ENCODE results near the gene MINAR2.

MINAR2 gene

DNA sequence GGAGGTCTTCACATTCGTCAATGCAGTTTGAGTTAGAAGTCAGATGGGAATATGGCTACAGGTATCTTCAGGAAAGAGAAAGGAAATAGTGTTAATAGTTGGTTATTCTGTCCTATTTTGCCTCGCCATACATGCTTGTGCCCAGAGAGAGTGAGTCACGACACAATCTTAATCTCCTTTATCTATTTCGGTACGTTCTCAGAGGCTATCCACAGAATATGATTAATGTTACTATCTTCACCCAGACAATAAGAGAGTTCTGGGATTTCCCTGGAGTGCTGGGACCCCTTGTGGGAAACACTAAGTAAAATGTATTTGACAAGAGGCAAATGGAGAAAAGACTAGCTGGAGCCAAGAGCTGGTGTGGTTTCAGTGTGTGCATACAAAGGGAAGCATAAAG, 25.5 kb downstream of the MINAR2 start:
- DNase-seq = no peak

- no peak for DNase-seq
These were observed 33.7 kb downstream of the MINAR2 start for GRCh38 chr5:129781594-129781993.

- DNase-seq = no peak
These were observed 55.5 kb downstream of the MINAR2 start for GRCh38 chr5:129803403-129803802.

- no peak for DNase-seq
These were observed 56.8 kb downstream of the MINAR2 start for GRCh38 chr5:129804705-129805104.

DNA sequence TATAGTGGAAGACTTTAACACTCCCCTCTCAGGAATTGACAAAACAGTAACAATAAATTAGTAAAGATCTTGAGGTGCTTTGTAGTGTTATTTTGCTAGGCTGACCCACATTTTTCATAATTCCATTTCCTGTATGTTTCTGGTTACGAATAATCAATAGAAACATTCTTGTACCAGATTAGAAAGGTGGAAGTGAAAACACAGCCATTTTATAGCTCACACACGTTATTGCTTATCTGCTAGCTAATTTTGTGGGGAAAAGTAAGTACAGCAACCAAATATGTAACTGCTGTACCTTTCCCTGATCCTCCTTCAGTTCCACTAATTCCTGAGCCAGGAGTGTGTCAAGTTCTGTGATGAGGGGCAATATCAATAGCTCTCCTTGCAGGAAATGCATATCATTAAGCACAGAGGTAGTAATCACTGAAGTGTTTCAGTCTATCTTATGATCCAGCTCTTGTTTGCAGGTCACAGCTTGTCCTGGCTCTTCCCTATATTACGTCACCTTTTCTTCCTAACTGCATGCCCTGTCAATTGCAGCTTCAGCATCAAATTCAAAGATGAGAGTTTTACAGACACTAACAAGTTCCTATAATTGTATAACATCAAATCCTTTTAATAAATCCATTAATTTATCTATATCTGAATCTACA, 59.4 kb downstream of the MINAR2 start:
- DNase-seq = no peak

Measured in DMS153 (cell line).